AG09309 (cell line): ENCODE results near the gene CYP3A4.

Source experiments
- DNase-seq: peaks from one replicate; pipeline ENCODE4 v3.0.0-alpha.2; 2010; ENCODE audit warnings: low read depth
- H3K4me3 ChIP-seq: 2 replicates; pipeline ENCODE4 v1.5.1; 2011; ENCODE audit warnings: mild to moderate bottlenecking, low read depth, low read length, moderate library complexity; ENCODE audit not compliant: control insufficient read depth
- TF ChIP-seq, protein P1 (sequence below): IDR thresholded peaks from 2 replicates; pipeline ENCODE4 v1.5.1; 2011; ENCODE audit warnings: mild to moderate bottlenecking, low read depth, low read length, inconsistent platforms; ENCODE audit not compliant: insufficient read depth, control insufficient read depth; ENCODE audit errors: missing control alignments

The CYP3A4 gene

DNA sequence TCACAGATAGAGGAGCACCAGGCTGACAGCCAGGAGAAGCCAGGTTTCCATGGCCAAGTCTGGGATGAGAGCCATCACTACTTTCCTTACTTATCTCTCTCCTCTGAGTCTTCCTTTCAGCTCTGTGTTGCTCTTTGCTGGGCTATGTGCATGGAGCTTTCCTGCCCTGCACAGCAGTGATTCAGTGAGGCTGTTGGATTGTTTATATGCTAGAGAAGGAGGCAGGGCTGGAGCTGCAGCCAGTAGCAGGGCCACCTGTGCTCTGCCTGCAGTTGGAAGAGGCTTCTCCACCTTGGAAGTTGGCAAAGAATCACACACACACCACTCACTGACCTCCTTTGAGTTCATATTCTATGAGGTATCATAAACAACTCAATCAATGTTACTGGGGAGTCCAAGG is at the start of gene CYP3A4:
CYP3A4 (minus strand) TSS at position 178 of the 400 bp plus-strand sequence; CDS start at position 75, 103 bp downstream.
- DNase-seq = no peak
- TF ChIP-seq, protein P1, sequence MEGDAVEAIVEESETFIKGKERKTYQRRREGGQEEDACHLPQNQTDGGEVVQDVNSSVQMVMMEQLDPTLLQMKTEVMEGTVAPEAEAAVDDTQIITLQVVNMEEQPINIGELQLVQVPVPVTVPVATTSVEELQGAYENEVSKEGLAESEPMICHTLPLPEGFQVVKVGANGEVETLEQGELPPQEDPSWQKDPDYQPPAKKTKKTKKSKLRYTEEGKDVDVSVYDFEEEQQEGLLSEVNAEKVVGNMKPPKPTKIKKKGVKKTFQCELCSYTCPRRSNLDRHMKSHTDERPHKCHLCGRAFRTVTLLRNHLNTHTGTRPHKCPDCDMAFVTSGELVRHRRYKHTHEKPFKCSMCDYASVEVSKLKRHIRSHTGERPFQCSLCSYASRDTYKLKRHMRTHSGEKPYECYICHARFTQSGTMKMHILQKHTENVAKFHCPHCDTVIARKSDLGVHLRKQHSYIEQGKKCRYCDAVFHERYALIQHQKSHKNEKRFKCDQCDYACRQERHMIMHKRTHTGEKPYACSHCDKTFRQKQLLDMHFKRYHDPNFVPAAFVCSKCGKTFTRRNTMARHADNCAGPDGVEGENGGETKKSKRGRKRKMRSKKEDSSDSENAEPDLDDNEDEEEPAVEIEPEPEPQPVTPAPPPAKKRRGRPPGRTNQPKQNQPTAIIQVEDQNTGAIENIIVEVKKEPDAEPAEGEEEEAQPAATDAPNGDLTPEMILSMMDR = no peak
- no peak within 1 kb of the TSS for H3K4me3 ChIP-seq

- no peak for DNase-seq
- TF ChIP-seq, protein P1 = no peak
- H3K4me3 ChIP-seq = no peak overlapping the region
Measured at GRCh38 chr7:99833289-99833877, 49.4 kb upstream of the CYP3A4 start.

DNA sequence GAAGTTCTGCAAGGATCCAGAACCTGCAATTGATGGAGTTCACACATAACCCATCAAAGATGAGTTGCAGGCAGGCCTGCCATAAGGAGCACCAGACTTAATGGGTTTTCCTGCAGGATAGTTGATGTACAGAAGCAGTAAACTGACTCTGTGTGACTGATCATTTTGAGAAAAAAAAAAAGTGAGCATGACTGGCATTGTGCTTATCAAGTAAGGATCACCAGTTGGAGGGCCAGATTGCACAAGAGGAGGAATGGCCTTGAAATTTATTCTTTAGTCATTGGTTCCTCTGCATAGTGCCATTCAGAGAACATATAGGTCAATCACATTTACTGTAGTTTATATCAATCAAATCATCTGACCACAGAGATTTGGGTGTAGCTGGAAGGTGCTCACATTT is 47.6 kb upstream of the CYP3A4 start:
- no peak overlapping the region for H3K4me3 ChIP-seq
- DNase-seq = no peak
- TF ChIP-seq, protein P1 = no peak

- TF ChIP-seq, protein P1 = no peak
- H3K4me3 ChIP-seq = no peak overlapping the region
- no peak for DNase-seq
Measured at GRCh38 chr7:99829524-99830160, 45.7 kb upstream of the CYP3A4 start.

GRCh38 chr7:99828811-99829210 is 44.8 kb upstream of the CYP3A4 start:
- TF ChIP-seq, protein P1 = no peak
- H3K4me3 ChIP-seq = no peak overlapping the region
- DNase-seq = no peak

- TF ChIP-seq, protein P1 = no peak
- no peak for DNase-seq
- H3K4me3 ChIP-seq = no peak overlapping the region
Measured at GRCh38 chr7:99827040-99827778, 43.2 kb upstream of the CYP3A4 start.
